Activated T-cell treated with anti-CD3 and anti-CD28 coated beads for 1 hour (primary cell): ENCODE data around the gene LMO3.
"Not testable (repeated sequence)": the region's sequence is repeated elsewhere in the genome, so short reads cannot be mapped to it uniquely, and the experiment has no call there.

Source experiments
- DNase-seq: peaks from one replicate; pipeline ENCODE4 v3.0.0-alpha.2; 2020; ENCODE audit warnings: low read depth

LMO3 gene

DNA sequence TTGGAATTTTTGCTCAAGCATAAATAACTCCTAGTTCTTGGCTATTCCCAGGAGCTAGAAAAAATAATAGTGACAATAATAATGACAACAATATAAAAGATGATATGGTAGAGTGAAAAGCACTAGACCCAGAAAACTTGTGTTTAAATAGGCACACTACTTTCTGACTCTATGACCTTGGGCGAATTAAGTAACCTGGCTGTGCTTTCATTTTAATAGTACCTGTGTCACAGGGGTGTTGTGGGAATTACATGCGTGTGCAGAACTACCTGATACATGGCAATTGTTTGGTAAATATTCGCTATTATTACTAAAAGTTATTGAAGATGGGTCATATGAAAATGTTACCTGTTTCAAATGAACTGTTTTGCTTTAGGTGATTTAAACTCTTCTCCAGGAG lies 60.1 kb downstream of the LMO3 start:
- DNase-seq = no peak

DNA sequence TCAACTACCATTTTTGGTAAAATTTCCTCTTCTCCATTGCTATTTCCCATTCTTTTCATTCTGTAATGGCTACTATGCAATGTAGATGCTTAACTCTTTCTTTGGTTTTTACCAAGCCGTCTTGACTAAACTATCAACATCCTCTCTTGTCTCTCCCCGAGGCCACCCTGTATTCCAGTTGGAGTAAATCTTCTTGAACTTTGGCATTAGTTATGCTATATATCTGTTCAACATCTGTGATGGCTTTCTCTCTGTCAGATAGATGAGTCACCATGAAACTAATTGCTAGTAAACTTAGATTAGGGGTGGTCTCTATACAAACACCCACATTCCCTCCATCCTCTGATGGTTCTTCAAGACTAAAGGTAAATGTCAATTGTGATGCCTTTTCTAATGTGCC lies 63.4 kb downstream of the LMO3 start:
- no peak for DNase-seq

DNA sequence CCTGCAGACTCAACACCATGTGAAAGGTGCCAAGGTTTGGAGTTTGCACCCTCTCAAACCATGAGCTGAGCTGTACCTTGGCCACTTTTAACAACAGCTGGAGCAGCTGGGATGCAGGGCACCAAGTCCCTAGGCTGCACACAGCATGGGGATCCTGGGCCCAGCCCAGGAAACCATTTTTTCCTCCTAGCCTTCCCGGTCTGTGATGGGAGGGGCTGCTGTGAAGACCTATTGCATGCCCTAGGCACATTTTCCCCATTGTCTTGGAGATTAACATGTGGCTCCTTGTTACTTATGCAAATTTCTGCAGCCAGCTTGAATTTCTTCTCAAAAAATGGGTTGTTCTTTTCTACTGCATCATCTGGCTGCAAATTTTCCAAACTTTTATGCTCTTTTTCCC lies 68.3 kb downstream of the LMO3 start:
- not testable (repeated sequence) for DNase-seq

DNA sequence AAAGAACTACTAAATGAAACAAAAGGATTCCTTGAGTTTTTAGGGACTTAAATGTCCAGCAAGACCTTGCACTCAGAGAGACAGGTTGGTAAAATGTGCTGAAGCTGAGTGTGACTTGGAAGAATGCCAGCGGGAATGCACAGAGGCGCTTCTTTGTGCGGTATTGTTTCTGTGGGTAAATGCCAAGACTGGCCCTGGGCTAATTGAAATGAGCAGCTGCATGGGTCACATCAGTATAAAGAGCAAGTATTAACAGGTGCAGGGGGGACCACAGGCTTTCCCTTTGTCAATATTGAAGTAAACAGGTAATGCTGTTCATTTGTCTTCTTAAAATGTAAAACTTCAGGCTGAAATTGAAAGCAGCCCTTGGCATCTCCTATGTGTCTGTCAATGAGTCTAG lies 74.3 kb downstream of the LMO3 start:
- no peak for DNase-seq

DNA sequence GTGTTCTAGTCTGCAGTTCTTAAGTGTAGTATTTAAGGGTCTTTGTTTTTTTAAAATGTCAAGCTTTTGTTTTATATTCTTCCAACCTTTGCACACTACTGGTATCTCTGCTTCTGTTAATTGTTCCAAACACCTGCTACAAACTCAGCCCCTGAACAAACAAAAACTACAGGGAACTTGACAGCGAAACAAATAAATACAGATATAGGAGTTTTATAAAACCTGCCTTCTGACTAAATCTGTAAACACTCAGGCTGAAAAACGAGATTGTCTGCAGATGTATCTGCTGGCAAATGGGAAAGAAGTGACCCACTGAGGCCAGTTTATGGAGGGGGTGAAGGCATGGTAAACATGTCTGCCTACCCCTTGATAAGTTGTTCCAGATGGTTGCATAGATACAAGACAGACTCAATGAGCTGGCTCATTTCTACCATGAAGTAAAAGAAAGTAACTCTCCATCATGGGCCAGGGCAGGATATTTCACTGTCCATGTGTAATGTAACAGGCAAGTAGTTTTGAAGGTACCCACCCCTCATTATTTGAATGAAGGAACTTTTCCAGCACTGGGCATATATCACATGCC lies 75.6 kb downstream of the LMO3 start:
- DNase-seq = no peak

DNA sequence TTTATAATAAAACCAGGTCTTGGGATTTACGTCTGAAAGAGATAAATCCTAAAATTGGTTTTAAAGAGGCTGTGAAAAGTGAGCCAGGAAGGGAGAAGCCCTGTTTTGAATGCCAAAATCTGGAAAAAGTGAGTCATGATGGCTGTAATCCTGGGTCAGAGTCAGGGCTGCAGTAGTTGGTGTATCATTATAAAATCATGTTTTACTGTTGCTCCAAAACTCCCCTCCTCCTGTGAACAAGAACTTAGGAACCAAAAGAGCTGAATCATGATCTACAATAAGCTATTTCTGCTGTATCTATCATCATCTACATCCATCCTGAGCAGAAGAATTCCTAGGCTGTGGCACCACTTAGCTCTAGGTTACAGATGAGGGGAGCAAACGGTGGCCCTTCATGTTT lies 79.3 kb downstream of the LMO3 start:
- DNase-seq = no peak

DNA sequence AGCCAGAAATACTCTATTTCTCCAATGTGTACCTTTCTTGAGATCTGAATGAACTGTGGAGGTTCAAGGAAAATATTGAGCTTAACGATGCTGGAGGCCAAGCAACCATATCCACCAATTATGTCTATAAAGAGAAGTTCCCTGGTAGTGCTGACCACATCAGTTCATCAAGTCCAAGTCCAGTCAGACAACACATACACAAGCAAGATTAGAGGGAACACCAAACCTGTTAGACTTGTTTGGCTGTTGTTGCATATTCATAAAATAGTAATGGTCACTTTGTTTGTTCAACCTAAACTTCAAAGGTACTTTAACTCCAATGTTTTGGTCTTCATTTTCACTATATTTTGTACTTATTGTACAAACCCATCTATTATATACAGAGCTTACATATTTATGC lies 81.6 kb downstream of the LMO3 start:
- no peak for DNase-seq

DNA sequence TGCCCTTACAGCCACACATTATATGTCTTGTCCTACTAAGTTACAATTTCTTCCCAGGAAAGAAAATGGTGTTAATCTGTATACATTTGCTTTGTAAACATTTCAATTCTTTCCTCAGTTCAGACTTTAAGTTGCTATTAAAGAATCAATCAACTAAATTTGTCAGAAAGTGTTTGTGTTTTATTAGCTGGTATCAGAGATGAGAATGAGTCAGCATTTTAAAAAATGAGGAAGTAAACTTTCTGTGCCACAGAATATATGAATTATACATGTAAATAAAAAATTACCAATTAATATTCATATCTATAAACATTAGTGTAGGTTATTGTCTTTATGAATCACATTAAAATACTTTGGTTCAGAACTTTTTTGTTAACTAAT lies 82.0 kb downstream of the LMO3 start:
- no peak for DNase-seq

DNA sequence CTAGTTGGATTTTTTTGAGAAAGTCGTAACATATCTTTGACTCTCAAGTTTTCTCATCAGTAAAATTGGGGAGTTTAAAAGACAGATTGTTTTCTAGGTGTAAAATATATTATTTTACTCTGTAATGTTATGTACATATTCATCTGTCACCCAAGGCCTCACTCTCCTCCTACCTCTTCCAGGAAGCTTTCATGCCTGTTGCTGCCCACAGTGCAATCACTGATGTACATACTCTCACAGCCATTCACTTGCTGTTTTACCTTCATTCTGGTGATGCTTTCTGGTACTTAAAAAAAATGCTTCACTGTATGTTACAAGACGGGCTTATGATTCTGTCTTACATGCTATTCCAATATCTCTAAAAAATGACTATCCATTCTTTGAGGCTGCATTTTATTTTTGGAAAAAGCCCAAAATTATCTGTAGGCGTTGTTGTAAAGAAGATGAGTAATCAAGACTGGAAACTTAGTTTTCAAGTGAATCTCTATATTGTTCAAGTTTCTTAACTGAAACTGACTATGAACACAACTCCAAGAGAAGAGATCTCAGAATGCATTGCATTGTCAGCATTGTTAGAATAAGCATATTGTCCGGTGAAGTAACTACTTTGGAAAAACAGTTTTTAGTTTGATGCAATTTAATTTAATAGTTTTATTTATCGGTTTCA lies 82.5 kb downstream of the LMO3 start:
- DNase-seq = no peak

DNA sequence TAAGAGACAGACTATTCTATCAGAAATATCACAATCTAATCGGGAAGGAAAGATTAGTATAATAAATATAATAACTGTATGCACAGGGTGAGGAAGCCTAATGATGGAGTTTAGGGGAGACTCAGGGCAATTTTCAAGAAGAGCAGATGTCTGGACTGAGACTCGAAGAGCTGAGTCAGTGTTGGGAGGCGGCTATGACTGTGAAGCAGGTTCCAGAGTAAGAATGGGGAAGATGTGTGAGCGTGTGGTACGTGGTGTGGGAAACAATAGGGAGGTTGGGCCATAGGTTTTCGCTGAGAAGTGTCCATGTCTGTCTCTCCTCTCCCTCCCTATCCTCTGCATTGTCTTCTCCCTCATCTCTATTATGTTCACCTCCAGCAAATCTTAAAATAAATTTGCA lies 85.6 kb downstream of the LMO3 start:
- no peak for DNase-seq

DNA sequence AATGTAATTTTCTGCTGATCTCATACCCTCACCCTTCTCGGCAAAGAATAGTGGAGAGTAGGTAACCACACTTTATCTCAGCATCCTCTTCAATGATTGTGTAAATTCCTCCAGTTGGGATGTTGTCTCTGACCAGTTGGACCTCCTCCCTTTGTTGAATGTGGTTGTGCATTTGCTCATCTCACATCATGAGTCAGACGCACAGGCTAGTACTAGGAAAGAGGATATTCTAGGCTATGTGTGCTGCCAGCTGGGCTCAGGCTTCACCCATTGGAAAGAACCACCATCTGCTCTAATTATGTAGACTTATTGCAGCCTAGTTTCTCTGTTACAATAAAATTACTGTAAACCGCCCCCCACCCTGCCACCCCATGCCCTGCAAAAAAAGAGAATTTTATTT lies 90.3 kb downstream of the LMO3 start:
- DNase-seq = no peak

DNA sequence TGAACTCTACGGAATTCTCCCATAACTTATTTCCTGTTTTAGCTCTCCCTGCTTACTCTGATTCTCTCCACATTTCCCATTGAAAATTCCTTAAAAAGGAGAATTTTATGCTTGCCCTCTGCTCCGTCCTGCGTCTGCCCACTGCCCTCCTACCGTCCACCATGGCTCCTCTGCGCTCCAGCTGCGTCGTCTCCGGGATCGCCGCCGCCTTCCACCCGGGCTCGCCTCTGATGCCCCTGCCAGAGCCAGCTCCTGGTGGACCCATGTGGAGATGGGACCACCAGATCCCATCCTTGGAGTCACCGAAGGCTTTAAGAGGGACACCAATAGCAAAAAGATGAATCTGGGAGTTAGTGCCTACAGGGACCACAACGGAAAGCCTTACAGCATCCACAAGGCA lies 92.7 kb downstream of the LMO3 start:
- DNase-seq = no peak

DNA sequence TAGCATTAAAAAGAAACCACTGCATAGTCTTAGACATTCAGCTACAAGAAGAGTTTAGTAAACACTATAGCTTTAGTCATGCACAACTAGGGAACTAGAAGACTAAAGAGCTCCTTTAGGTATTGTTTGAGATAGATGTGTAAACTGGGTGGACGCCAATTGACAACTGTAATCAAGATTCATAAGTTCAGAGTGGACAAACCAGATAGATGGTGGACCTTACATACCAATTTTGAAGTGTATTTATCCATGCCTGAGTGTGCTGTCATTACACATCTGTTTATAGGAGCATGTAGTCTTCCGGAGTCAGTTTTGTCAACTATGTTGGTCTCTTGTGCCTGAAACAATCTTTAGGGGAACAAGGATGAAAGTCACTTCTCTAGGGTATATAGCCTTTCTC lies 96.6 kb downstream of the LMO3 start:
- no peak for DNase-seq

DNA sequence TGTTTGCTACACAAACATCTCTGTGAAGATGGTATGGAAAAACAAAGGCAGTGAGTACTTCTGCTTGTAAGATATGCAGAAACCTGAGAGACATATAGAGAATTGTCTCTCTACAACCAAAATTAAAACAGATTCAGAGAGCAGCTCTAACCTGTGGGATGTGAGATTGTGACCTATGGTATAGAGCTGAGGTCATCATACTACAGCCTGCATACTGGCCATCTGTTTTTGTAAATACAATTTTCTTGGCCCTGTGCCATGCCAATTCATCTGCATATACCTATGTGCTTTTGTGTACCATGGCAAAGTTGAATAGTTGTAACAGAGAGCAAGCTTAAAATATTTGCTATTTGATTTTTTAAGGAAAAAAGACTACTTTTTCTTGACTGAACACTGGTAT lies 99.6 kb downstream of the LMO3 start:
- no peak for DNase-seq

DNA sequence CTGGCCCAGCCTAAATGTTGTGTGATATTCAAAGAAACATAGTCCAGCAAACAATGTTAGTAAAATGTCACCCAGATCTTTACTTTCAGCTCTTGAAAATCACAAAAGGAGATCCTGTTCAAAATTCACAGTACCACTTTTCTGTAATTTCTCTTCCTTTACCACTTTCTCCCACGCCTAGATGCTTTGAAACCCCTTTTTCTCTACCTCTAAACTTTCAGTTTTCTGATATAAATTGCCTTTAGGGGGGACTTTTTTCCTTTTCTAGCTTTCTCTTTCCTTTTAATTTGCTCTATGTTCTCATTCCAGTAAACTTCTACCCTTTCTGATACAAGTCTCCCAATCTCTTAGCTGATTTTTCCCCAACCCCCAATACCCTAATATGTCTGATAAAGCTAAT lies 101.8 kb downstream of the LMO3 start:
- no peak for DNase-seq

DNA sequence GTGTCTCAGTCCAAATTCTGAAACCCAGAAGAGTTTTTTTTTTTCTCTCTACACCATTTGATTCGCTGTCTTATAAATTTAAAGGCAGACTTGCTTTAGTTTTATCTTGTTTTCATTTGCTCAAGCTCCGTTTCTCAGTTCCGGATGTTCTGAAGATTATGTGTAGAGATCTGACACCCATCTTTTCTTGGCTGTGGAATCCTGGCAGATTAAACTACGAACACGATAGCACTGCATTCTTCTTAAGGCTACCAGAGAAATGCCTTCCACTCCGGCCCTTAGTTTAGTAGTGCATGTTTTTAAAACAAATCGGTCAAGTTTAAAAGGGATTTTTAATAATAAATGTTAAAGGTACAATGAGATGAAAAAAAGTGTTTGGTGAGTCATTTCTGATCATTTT lies 106.4 kb downstream of the LMO3 start:
- DNase-seq = no peak
